ENCODE measurements around the gene DLG2. TPM values are rescaled to one million over a fixed set of nuclear protein-coding genes. Genes with fewer than 3 reads are reported as not detected.

DLG2 gene
- total RNA-seq, 2 experiments from 2014 or later: 6.9 to 8.2 TPM

DNA sequence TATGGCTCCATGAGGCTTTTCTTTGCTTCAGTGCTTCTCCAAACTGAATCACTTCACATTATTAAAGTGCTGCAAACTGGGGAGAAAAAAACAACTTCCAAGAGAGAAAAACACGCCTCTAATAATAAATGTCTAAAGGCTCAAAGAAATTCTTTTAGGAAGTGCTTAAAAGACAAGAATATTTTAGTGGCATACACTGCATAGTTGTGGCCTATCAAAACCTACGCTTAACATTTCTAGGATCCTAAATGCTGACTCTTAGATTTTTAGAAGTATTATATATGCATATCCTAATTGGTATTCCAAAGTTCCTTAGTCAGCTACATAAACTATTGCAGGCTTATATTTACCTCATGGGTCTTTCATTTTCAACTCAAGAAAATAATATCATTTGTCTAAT is 1462.0 kb downstream of the DLG2 start:
- H3K36me3 ChIP-seq (ENCODE audit: insufficient read depth, low read length): no peaks in the 10 kb centered on the region
- BruUV-seq (replicated peaks): no TSS peak
- ChIA-PET POLR2A (interaction anchor here (0.6 to 0.8 kb wide), 2 partner anchors 18 to 46 kb away, joined by 3 to 5 read pairs; no protein-coding TSS in a partner anchor), CTCF (ENCODE audit: unreplicated experiment) (no interaction called here)
- intact Hi-C loops (cut with micrococcal nuclease; ENCODE audit: unreplicated experiment): no loop called here
- H3K9me2 ChIP-seq (ENCODE audit: insufficient read depth, low read length): no peaks in the 10 kb centered on the region
- DNase-seq (ENCODE audit: low spot score): no peak
- no peaks in the 10 kb centered on the region for H3K9me3 ChIP-seq (ENCODE audit: low read length)
- H3K4me2 ChIP-seq (ENCODE audit: low read length): no peak overlapping the region
- no peak overlapping the region for H3K27ac ChIP-seq (ENCODE audit: low read depth, low read length, poor library complexity, severe bottlenecking)
- TF ChIP-seq, protein P1, sequence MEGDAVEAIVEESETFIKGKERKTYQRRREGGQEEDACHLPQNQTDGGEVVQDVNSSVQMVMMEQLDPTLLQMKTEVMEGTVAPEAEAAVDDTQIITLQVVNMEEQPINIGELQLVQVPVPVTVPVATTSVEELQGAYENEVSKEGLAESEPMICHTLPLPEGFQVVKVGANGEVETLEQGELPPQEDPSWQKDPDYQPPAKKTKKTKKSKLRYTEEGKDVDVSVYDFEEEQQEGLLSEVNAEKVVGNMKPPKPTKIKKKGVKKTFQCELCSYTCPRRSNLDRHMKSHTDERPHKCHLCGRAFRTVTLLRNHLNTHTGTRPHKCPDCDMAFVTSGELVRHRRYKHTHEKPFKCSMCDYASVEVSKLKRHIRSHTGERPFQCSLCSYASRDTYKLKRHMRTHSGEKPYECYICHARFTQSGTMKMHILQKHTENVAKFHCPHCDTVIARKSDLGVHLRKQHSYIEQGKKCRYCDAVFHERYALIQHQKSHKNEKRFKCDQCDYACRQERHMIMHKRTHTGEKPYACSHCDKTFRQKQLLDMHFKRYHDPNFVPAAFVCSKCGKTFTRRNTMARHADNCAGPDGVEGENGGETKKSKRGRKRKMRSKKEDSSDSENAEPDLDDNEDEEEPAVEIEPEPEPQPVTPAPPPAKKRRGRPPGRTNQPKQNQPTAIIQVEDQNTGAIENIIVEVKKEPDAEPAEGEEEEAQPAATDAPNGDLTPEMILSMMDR (conservative IDR thresholded peaks at IDR 0.05; ENCODE audit: low read length): no peak
- TF ChIP-seq EZH2phosphoT487 (IDR thresholded peaks at IDR 0.05; ENCODE audit: borderline replicate concordance, low read depth, low read length): no peak
- no peaks in the 10 kb centered on the region for H4K20me1 ChIP-seq (ENCODE audit: insufficient read depth, low read length)
- no peaks in the 10 kb centered on the region for H3K79me2 ChIP-seq (ENCODE audit: insufficient read depth, low read depth, low read length)
- H3K4me1 ChIP-seq (ENCODE audit: insufficient read depth, low read length, poor library complexity, severe bottlenecking): no peaks in the 10 kb centered on the region
- H2AFZ ChIP-seq (ENCODE audit: low read length): no peak overlapping the region
- H3K4me3 ChIP-seq (ENCODE audit: low read depth, low read length, poor library complexity, severe bottlenecking): no peak overlapping the region

DNA sequence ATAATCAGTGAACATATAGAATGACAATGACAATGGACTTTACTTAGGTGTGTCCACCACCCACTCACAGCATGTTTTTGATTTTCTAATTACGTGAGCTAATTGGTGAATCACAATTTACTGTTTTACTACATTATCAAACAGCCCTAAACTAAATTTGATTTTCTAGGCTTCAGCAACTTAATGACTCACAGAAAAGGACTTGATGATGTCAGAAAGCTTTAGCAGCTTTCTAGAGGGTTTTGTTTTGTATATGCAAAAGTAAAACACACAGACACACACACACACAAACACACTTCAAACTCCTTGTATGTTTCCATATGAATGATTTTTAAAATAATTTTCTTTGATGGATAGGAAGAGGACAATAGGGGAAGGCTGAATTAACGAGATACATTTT is 1462.4 kb downstream of the DLG2 start:
- no peak for TF ChIP-seq EZH2phosphoT487 (IDR thresholded peaks at IDR 0.05; ENCODE audit: borderline replicate concordance, low read depth, low read length)
- TF ChIP-seq, protein P1 (conservative IDR thresholded peaks at IDR 0.05; ENCODE audit: low read length): no peak
- intact Hi-C loops (cut with micrococcal nuclease; ENCODE audit: unreplicated experiment): no loop called here
- CTCF ChIA-PET (ENCODE audit: unreplicated experiment): no interaction called here
- no peak for DNase-seq (ENCODE audit: low spot score)
- Histone ChIP-seq H3K4me1 (ENCODE audit: insufficient read depth, low read length, poor library complexity, severe bottlenecking) (no peaks in the 10 kb centered on the region), H3K4me2 (ENCODE audit: low read length) (no peak overlapping the region), H3K36me3 (ENCODE audit: insufficient read depth, low read length) (no peaks in the 10 kb centered on the region), H3K27ac (ENCODE audit: low read depth, low read length, poor library complexity, severe bottlenecking) (no peak overlapping the region), H4K20me1 (ENCODE audit: insufficient read depth, low read length) (no peaks in the 10 kb centered on the region), H3K4me3 (ENCODE audit: low read depth, low read length, poor library complexity, severe bottlenecking) (no peak overlapping the region), H2AFZ (ENCODE audit: low read length) (no peak overlapping the region), H3K9me2 (ENCODE audit: insufficient read depth, low read length) (no peaks in the 10 kb centered on the region), H3K79me2 (ENCODE audit: insufficient read depth, low read depth, low read length) (no peaks in the 10 kb centered on the region), H3K9me3 (ENCODE audit: low read length) (no peaks in the 10 kb centered on the region)
- POLR2A ChIA-PET: no interaction called here
- BruUV-seq (replicated peaks): no TSS peak

DNA sequence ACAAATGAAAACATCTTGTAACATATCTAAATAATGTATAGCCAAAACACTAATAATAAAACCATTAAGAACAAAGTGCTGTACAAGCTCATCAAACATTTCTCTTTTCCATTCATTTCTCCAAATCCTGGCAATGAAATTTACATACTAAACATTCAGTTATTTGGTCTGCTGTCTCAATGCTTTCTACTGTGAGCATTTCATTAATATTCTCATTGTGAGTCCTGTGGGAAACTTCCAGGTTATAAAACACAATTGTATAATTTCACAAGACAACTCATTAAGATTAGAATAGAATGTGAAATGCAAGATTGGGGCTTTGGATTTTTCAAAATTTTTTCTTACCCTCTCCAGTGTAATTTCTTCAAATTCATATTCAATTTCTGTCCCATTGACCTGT is 1464.0 kb downstream of the DLG2 start:
- H3K4me3 ChIP-seq (ENCODE audit: low read depth, low read length, poor library complexity, severe bottlenecking): no peak overlapping the region
- no peaks in the 10 kb centered on the region for H4K20me1 ChIP-seq (ENCODE audit: insufficient read depth, low read length)
- H3K36me3 ChIP-seq (ENCODE audit: insufficient read depth, low read length): no peaks in the 10 kb centered on the region
- no peaks in the 10 kb centered on the region for H3K9me2 ChIP-seq (ENCODE audit: insufficient read depth, low read length)
- H2AFZ ChIP-seq (ENCODE audit: low read length): no peak overlapping the region
- H3K27ac ChIP-seq (ENCODE audit: low read depth, low read length, poor library complexity, severe bottlenecking): no peak overlapping the region
- H3K4me1 ChIP-seq (ENCODE audit: insufficient read depth, low read length, poor library complexity, severe bottlenecking): no peaks in the 10 kb centered on the region
- no peak overlapping the region for H3K4me2 ChIP-seq (ENCODE audit: low read length)
- no peak for DNase-seq (ENCODE audit: low spot score)
- no TSS peak for BruUV-seq (replicated peaks)
- no peaks in the 10 kb centered on the region for H3K9me3 ChIP-seq (ENCODE audit: low read length)
- no peaks in the 10 kb centered on the region for H3K79me2 ChIP-seq (ENCODE audit: insufficient read depth, low read depth, low read length)
- no peak for TF ChIP-seq EZH2phosphoT487 (IDR thresholded peaks at IDR 0.05; ENCODE audit: borderline replicate concordance, low read depth, low read length)
- TF ChIP-seq, protein P1 (conservative IDR thresholded peaks at IDR 0.05; ENCODE audit: low read length): no peak
- CTCF ChIA-PET (ENCODE audit: unreplicated experiment): no interaction called here
- POLR2A ChIA-PET: interaction anchor here (0.8 kb wide), 1 partner anchor 1327 kb away, joined by 3 read pairs; no protein-coding TSS in a partner anchor
- intact Hi-C loops (cut with micrococcal nuclease; ENCODE audit: unreplicated experiment): no loop called here
